ENCODE data around the gene IQCB1.

GRCh38 chr3:121809249-121809648 lies 25.6 kb downstream of the IQCB1 start:
- TF ChIP-seq CTCF (IDR thresholded peaks at IDR 0.05; ENCODE audit: borderline replicate concordance, extremely low read depth, low read length, poor library complexity, severe bottlenecking) = no peak
- TF ChIP-seq EZH2 (IDR thresholded peaks at IDR 0.05; ENCODE audit: borderline replicate concordance, low read depth, low read length, severe bottlenecking) = no peak

All from DND-41 (cell line).